Activated effector memory CD4-positive, alpha-beta T cell treated with anti-CD3 and anti-CD28 coated beads, Interleukin-2, amount 50 U/mL, for 16 hours (primary cell): Measurements from ENCODE around the gene OR2Z1.
A peak's percentile ranks its signal among the peaks of the same experiment; 100 is the strongest.

Source experiments
- DNase-seq: peaks from one replicate; pipeline ENCODE4 v3.0.0-alpha.2; 2020

OR2Z1 gene

GRCh38 chr19:8721334-8721733 lies at the start of gene OR2Z1:
Gene OR2Z1 (plus strand): TSS chr19:8721634. CDS start chr19:8731029, 9,395 bp downstream.
- DNase-seq, result no peak

GRCh38 chr19:8673276-8673891 lies 48.0 kb upstream of the OR2Z1 start:
- DNase-seq, result no peak

GRCh38 chr19:8675066-8675465 lies 46.4 kb upstream of the OR2Z1 start:
- DNase-seq, result no peak

- DNase-seq, result no peak
Measured at GRCh38 chr19:8678244-8678807, 43.1 kb upstream of the OR2Z1 start.

GRCh38 chr19:8680676-8681344 lies 40.6 kb upstream of the OR2Z1 start:
- DNase-seq, result peak; percentile 41

- DNase-seq, result no peak
Measured at GRCh38 chr19:8681345-8682029, 39.9 kb upstream of the OR2Z1 start.

- no peak for DNase-seq
Measured at GRCh38 chr19:8682472-8682871, 39.0 kb upstream of the OR2Z1 start.

- DNase-seq, result peak; percentile 49
Measured at GRCh38 chr19:8682931-8683330, 38.5 kb upstream of the OR2Z1 start.

- peak; percentile 55 for DNase-seq
Measured at GRCh38 chr19:8684001-8684902, 37.2 kb upstream of the OR2Z1 start.

GRCh38 chr19:8686549-8686948 lies 34.9 kb upstream of the OR2Z1 start:
- DNase-seq, result no peak

- DNase-seq, result no peak
Measured at GRCh38 chr19:8688930-8689329, 32.5 kb upstream of the OR2Z1 start.

- no peak for DNase-seq
Measured at GRCh38 chr19:8690753-8691539, 30.5 kb upstream of the OR2Z1 start.

- DNase-seq, result no peak
Measured at GRCh38 chr19:8695501-8695900, 25.9 kb upstream of the OR2Z1 start.

- no peak for DNase-seq
Measured at GRCh38 chr19:8695911-8696310, 25.5 kb upstream of the OR2Z1 start.

GRCh38 chr19:8696993-8697392 lies 24.4 kb upstream of the OR2Z1 start:
- DNase-seq, result no peak

GRCh38 chr19:8697671-8698432 lies 23.6 kb upstream of the OR2Z1 start:
- DNase-seq, result no peak

GRCh38 chr19:8698433-8699063 lies 22.9 kb upstream of the OR2Z1 start, which contains the start of gene ACTL9:
Gene ACTL9 (minus strand): TSS chr19:8698795. CDS start chr19:8698701, 94 bp downstream.
- DNase-seq, result no peak

- DNase-seq, result no peak
Measured at GRCh38 chr19:8699908-8700307, 21.5 kb upstream of the OR2Z1 start.

GRCh38 chr19:8700956-8701355 lies 20.5 kb upstream of the OR2Z1 start:
- no peak for DNase-seq

- peak; percentile 73 for DNase-seq
Measured at GRCh38 chr19:8702350-8702749, 19.1 kb upstream of the OR2Z1 start.

- no peak for DNase-seq
Measured at GRCh38 chr19:8703223-8703622, 18.2 kb upstream of the OR2Z1 start.
